Endothelial cell of umbilical vein (primary cell): Measurements from ENCODE around the gene NEXN. TPM values are rescaled to one million over a fixed set of nuclear protein-coding genes. Genes with fewer than 3 reads are reported as not detected.

ENCODE experiments used
- BruUV-seq: library from RNA; stranded (reverse); fragments of 400-500 nt; replicated peaks from 2 replicates; lab custom pipeline; 2021; lab: Mats Ljungman, UMichigan
- CTCF ChIA-PET: fragments of 300-600, 350-600 bp; sonication (Branson Sonifier 250); formaldehyde crosslinking; loops from one replicate; lab custom pipeline; 2021; ENCODE audit warnings: antibody characterized with exemption, inconsistent platforms; lab: Charles Lee
- POLR2A ChIA-PET: fragments of 300-600, 350-600 bp; sonication (Branson Sonifier 250); formaldehyde crosslinking; loops from one replicate; lab custom pipeline; 2021; ENCODE audit warnings: antibody characterized with exemption, inconsistent platforms; lab: Charles Lee
- DNase-seq: peaks from one replicate; pipeline ENCODE4 v3.0.0-alpha.2; 2011; ENCODE audit warnings: low read depth, low spot score
- FAIRE-seq: peaks from 2 replicates; lab custom pipeline; 2011; peaks lifted over from hg19 to GRCh38; lab: Jason Lieb, UNC
- H2AFZ ChIP-seq: 2 replicates; pipeline ENCODE4 v1.6.0; 2012; ENCODE audit warnings: low read depth, low read length, control low read depth, inconsistent platforms
- H3K27ac ChIP-seq: 2 replicates; pipeline ENCODE4 v1.5.1; 2011; ENCODE audit warnings: low read depth, mild to moderate bottlenecking, control low read depth, low read length, moderate library complexity; ENCODE audit not compliant: insufficient read depth
- H3K27me3 ChIP-seq, 2 experiments: 2 replicates each; pipeline versions ENCODE4 v1.6.0 to v1.6.1; 2011; ENCODE audit warnings: low read length in 2 of 2, mixed read lengths in 1 of 2; ENCODE audit not compliant: control insufficient read depth in 2 of 2, insufficient read depth in 2 of 2
- H3K36me3 ChIP-seq, 2 experiments: 2 replicates in 1 of 2; 3 replicates in 1 of 2; pipeline ENCODE4 v1.5.1; 2011; ENCODE audit warnings: low read length in 2 of 2, mild to moderate bottlenecking in 1 of 2, moderate library complexity in 1 of 2; ENCODE audit not compliant: control insufficient read depth in 2 of 2, insufficient read depth in 2 of 2; ENCODE audit errors: extremely low read depth in 1 of 2
- H3K4me1 ChIP-seq: 3 replicates; pipeline ENCODE4 v1.5.1; 2011; ENCODE audit warnings: mild to moderate bottlenecking, low read length; ENCODE audit not compliant: control insufficient read depth, insufficient read depth; ENCODE audit errors: extremely low read depth
- H3K4me2 ChIP-seq: 2 replicates; pipeline ENCODE4 v1.6.1; 2011; ENCODE audit warnings: low read length, control low read depth, mixed read lengths; ENCODE audit not compliant: insufficient read depth
- H3K4me3 ChIP-seq, 3 experiments: fragments of 200-600 bp in 1 of 3; sonication (generic), shearing (Covaris generic) in 1 of 3; replicated peaks in 1 of 3; 2 replicates each; pipeline ENCODE4 v1.5.1; 2011 to 2016; ENCODE audit warnings: control low read depth in 3 of 3, low read length in 3 of 3, mild to moderate bottlenecking in 2 of 3, inconsistent platforms in 1 of 3, low read depth in 1 of 3, moderate library complexity in 1 of 3; ENCODE audit not compliant: insufficient read depth in 1 of 3
- H3K79me2 ChIP-seq: 2 replicates; pipeline ENCODE4 v1.6.0; 2012; ENCODE audit warnings: low read length, inconsistent platforms; ENCODE audit not compliant: control insufficient read depth, insufficient read depth
- H3K9ac ChIP-seq: replicated peaks from 2 replicates; pipeline ENCODE3; 2011; ENCODE audit warnings: low read length, control low read depth; ENCODE audit not compliant: insufficient read depth; ENCODE audit errors: extremely low read depth
- H3K9me1 ChIP-seq: replicated peaks from 3 replicates; pipeline ENCODE4 v1.6.0; 2011; ENCODE audit warnings: mild to moderate bottlenecking, low read length; ENCODE audit not compliant: control insufficient read depth, insufficient read depth; ENCODE audit errors: extremely low read depth
- H3K9me3 ChIP-seq: replicated peaks from 2 replicates; pipeline ENCODE4 v1.5.1; 2012; ENCODE audit warnings: low read length, inconsistent platforms; ENCODE audit not compliant: control insufficient read depth, insufficient read depth
- H4K20me1 ChIP-seq: replicated peaks from 2 replicates; pipeline ENCODE3; 2011; ENCODE audit warnings: mild to moderate bottlenecking, low read length; ENCODE audit not compliant: control insufficient read depth, insufficient read depth; ENCODE audit errors: extremely low read depth
- CTCF ChIP-seq, 2 donors: IDR thresholded peaks; 1 replicate in 1 of 2; 2 replicates in 1 of 2; pipeline ENCODE4 v1.5.1; 2011; ENCODE audit warnings: low read length in 2 of 2, mild to moderate bottlenecking in 2 of 2, moderate library complexity in 2 of 2, control low read depth in 1 of 2, inconsistent platforms in 1 of 2, low read depth in 1 of 2; ENCODE audit not compliant: insufficient read depth in 1 of 2; ENCODE audit errors: extremely low read depth in 1 of 2
- EZH2 ChIP-seq: IDR thresholded peaks from 2 replicates; pipeline ENCODE4 v1.6.1; 2012; ENCODE audit warnings: borderline replicate concordance, low read depth, mild to moderate bottlenecking, moderate library complexity, low read length, inconsistent platforms; ENCODE audit not compliant: severe bottlenecking
- FOS ChIP-seq: IDR thresholded peaks from 2 replicates; pipeline ENCODE4 v1.6.1; 2011; ENCODE audit warnings: mild to moderate bottlenecking, low read length, moderate library complexity, borderline replicate concordance; ENCODE audit not compliant: insufficient read depth
- GATA2 ChIP-seq: IDR thresholded peaks from 2 replicates; pipeline ENCODE4 v1.7.0; 2011; ENCODE audit warnings: low read depth, mild to moderate bottlenecking, moderate library complexity, mixed read lengths, low read length; ENCODE audit not compliant: insufficient read length, insufficient read depth
- JUN ChIP-seq: IDR thresholded peaks from 2 replicates; pipeline ENCODE4 v1.6.1; 2011; ENCODE audit warnings: borderline replicate concordance, low read depth; ENCODE audit not compliant: insufficient read length, insufficient read depth
- MAX ChIP-seq: IDR thresholded peaks from 2 replicates; pipeline ENCODE4 v1.6.1; 2011; ENCODE audit not compliant: insufficient read depth, insufficient read length
- MYC ChIP-seq: IDR thresholded peaks from one replicate; pipeline ENCODE4 v1.6.1; 2011; ENCODE audit warnings: mild to moderate bottlenecking, low read depth, low read length
- POLR2A ChIP-seq: IDR thresholded peaks from 2 replicates; pipeline ENCODE4 v1.6.1; 2012; ENCODE audit warnings: low read depth, mild to moderate bottlenecking, control low read depth, low read length
- POLR2AphosphoS5 ChIP-seq: IDR thresholded peaks from 2 replicates; pipeline ENCODE4 v1.6.1; 2012; ENCODE audit warnings: low read depth, mild to moderate bottlenecking, control low read depth, low read length, moderate library complexity; ENCODE audit not compliant: insufficient read depth
- dilution Hi-C: fragments of 300-500 bp; cut with MboI; formaldehyde crosslinking; loops from one replicate; pipeline ENCODE4 v1.15.0; 2019; ENCODE audit warnings: low sequenced_read_pairs; ENCODE audit not compliant: extremely low pct_ligation_motif_present
- intact Hi-C: fragments of 100-400 bp; cut with micrococcal nuclease; formaldehyde crosslinking; loops from one replicate; pipeline ENCODE4 v1.10.0; 2022
- polyA plus RNA-seq, 4 experiments: library from polyadenylated mRNA; depleted of rRNA in 3 of 4; stranded (reverse) in 3 of 4; unstranded in 1 of 4; fragments of >200 nt; gene quantifications; 2 replicates each; pipeline versions ENCODE4 v1.2.1 to v1.2.3, GENCODE V29; 2011 to 2012; ENCODE audit warnings: missing spikeins in 1 of 4
- total RNA-seq: library from RNA; stranded (reverse); gene quantifications from 2 replicates; pipeline ENCODE4 v1.2.3, GENCODE V29; 2021

The NEXN gene
- total and polyA plus RNA-seq, 2 donors (not counting 3 experiments of a cell fraction or from before 2014, with no cell fraction given): 1.0 to 11.7 TPM

- TF ChIP-seq FOS: no peak
- no peak for TF ChIP-seq GATA2
- TF ChIP-seq CTCF (IDR thresholded peaks at IDR 0.05; ENCODE audit: extremely low read depth in 1 of 2, insufficient read depth in 1 of 2, low read depth in 1 of 2, low read length in 2 of 2): no peak
- TF ChIP-seq POLR2A: no peak
- no peak for TF ChIP-seq EZH2
- TF ChIP-seq MYC: no peak
- no peak for TF ChIP-seq POLR2AphosphoS5
- no peak for TF ChIP-seq JUN
- TF ChIP-seq MAX: no peak
- no peak overlapping the region for H3K27ac ChIP-seq
- H3K9me3 ChIP-seq: no peaks in the 10 kb centered on the region
- no peak overlapping the region for H3K4me3 ChIP-seq
- dilution Hi-C loops (no loop called here), intact Hi-C loops (loop anchor here (10.0 kb wide), 1 partner anchor 372 kb away; no protein-coding TSS in a partner anchor)
- H3K9ac ChIP-seq: no peak overlapping the region
- no peak for FAIRE-seq
- CTCF ChIA-PET: interaction anchor here (1.4 kb wide), 1 partner anchor 9 kb away, joined by 5 read pairs; no protein-coding TSS in a partner anchor
- H3K79me2 ChIP-seq: peaks cover 7% of the 10 kb centered on the region
- H3K4me1 ChIP-seq: no peaks in the 10 kb centered on the region
- no peaks in the 10 kb centered on the region for H3K9me1 ChIP-seq
- no peaks in the 10 kb centered on the region for H3K27me3 ChIP-seq
- H3K36me3 ChIP-seq: no peaks in the 10 kb centered on the region
- no peaks in the 10 kb centered on the region for H4K20me1 ChIP-seq
- no peak overlapping the region for H2AFZ ChIP-seq
- no TSS peak for BruUV-seq
- POLR2A ChIA-PET: no interaction called here
- no peak for DNase-seq
- no peak overlapping the region for H3K4me2 ChIP-seq
Measured at GRCh38 chr1:77906624-77907023, 18.2 kb downstream of the NEXN start.
